SK-N-SH treated with all-trans-retinoic acid at 6 μM for 48 hours (cell line): Measurements from ENCODE around the gene CUBN.

Experiments
- ARNTL ChIP-seq: fragments of 450-650 bp; formaldehyde crosslinking; IDR thresholded peaks from 2 replicates; pipeline ENCODE4 v1.5.0; 2020; ENCODE audit warnings: low read depth, mild to moderate bottlenecking, moderate library complexity, borderline replicate concordance
- ISL1 ChIP-seq: fragments of 250-450 bp; sonication (Bioruptor Pico); IDR thresholded peaks from 2 replicates; pipeline ENCODE4 v2.1.2; 2022; ENCODE audit warnings: mild to moderate bottlenecking, moderate library complexity
- OSR1 ChIP-seq: fragments of 250-450 bp; sonication (Bioruptor Pico); IDR thresholded peaks from 2 replicates; pipeline ENCODE4 v1.8.0; 2022; ENCODE audit warnings: moderate library complexity, mild to moderate bottlenecking, inconsistent platforms
- RARB ChIP-seq: fragments of 250-450 bp; sonication (Bioruptor Pico); IDR thresholded peaks from 2 replicates; pipeline ENCODE4 v1.8.0; 2021; ENCODE audit warnings: mild to moderate bottlenecking, moderate library complexity
- TOX ChIP-seq: fragments of 250-450 bp; sonication (Bioruptor Pico); IDR thresholded peaks from 2 replicates; pipeline ENCODE4 v1.8.0; 2021; ENCODE audit warnings: mild to moderate bottlenecking, moderate library complexity, borderline replicate concordance
- ZC3H10 ChIP-seq: fragments of 250-450 bp; sonication (Bioruptor Pico); IDR thresholded peaks from 2 replicates; pipeline ENCODE4 v1.5.1; 2021; ENCODE audit warnings: mild to moderate bottlenecking, moderate library complexity
- ZFP3 ChIP-seq: fragments of 250-450 bp; sonication (Bioruptor Pico); IDR thresholded peaks from 2 replicates; pipeline ENCODE4 v1.5.0; 2020; ENCODE audit warnings: mild to moderate bottlenecking, moderate library complexity
- TF ChIP-seq, protein P1 (sequence below): fragments of 250-450 bp; sonication (Bioruptor Pico); IDR thresholded peaks from 2 replicates; pipeline ENCODE4 v1.8.0; 2020; ENCODE audit warnings: mild to moderate bottlenecking, moderate library complexity, borderline replicate concordance
- TF ChIP-seq, protein P2 (sequence below): fragments of 250-450 bp; sonication (Bioruptor Pico); IDR thresholded peaks from 2 replicates; pipeline ENCODE4 v1.8.0; 2021; ENCODE audit warnings: low read depth, mild to moderate bottlenecking, moderate library complexity, borderline replicate concordance

DNA sequence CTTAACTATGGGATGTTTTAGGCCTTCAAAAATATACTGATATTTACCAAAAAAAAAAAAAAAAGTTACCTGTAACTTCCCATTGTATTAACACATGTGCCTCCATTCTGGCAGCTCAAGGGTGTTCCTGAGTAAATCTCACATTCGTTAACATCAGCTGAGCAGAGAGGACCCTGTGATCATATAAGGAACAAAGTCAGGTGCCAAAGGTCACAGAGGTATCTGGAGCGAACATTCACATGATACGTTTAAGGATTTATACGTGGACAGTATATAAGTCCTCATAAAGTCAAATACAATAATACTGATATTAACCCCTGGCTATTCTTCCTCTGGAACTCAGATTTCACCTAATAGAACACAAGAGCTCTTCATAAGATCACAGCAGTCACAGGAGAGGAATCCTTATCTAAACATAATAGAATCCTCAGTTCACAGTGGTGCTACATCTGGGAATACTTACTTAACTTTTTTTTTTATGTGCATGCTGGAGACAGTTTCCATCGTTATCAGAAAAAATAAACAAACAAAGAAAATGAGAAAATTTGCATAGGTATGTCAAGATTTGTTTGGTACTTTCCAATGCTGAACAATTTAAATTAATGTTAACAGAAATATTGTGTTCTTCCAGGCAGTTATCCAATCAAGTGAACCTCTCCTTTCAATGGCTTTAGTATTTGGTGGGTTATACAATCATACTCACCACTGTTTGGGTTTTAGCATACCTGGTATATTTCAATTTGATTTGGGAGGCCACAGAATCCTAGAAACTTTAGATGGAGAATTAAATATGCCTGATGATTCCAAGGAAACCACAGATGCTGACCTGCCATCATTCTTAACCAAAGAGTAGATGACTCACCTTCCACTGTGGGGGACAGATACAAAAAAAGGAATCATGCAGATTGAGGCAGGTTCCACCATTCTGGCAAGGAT lies 6.6 kb downstream of the CUBN start:
- no peak for TF ChIP-seq ZFP3
- no peak for TF ChIP-seq RARB
- no peak for TF ChIP-seq TOX
- TF ChIP-seq, protein P1, sequence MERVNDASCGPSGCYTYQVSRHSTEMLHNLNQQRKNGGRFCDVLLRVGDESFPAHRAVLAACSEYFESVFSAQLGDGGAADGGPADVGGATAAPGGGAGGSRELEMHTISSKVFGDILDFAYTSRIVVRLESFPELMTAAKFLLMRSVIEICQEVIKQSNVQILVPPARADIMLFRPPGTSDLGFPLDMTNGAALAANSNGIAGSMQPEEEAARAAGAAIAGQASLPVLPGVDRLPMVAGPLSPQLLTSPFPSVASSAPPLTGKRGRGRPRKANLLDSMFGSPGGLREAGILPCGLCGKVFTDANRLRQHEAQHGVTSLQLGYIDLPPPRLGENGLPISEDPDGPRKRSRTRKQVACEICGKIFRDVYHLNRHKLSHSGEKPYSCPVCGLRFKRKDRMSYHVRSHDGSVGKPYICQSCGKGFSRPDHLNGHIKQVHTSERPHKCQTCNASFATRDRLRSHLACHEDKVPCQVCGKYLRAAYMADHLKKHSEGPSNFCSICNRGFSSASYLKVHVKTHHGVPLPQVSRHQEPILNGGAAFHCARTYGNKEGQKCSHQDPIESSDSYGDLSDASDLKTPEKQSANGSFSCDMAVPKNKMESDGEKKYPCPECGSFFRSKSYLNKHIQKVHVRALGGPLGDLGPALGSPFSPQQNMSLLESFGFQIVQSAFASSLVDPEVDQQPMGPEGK (CRISPR knock-in tag): no peak
- TF ChIP-seq ARNTL (CRISPR knock-in tag): no peak
- TF ChIP-seq ISL1 (CRISPR knock-in tag): no peak; the same call in 1 of the 2 replicates
- no peak for TF ChIP-seq ZC3H10
- TF ChIP-seq, protein P2, sequence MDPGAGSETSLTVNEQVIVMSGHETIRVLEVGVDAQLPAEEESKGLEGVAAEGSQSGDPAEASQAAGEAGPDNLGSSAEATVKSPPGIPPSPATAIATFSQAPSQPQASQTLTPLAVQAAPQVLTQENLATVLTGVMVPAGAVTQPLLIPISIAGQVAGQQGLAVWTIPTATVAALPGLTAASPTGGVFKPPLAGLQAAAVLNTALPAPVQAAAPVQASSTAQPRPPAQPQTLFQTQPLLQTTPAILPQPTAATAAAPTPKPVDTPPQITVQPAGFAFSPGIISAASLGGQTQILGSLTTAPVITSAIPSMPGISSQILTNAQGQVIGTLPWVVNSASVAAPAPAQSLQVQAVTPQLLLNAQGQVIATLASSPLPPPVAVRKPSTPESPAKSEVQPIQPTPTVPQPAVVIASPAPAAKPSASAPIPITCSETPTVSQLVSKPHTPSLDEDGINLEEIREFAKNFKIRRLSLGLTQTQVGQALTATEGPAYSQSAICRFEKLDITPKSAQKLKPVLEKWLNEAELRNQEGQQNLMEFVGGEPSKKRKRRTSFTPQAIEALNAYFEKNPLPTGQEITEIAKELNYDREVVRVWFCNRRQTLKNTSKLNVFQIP (CRISPR knock-in tag): no peak
- no peak for TF ChIP-seq OSR1 (CRISPR knock-in tag)
